ENCODE results near the gene ETF1.

The ETF1 gene

DNA sequence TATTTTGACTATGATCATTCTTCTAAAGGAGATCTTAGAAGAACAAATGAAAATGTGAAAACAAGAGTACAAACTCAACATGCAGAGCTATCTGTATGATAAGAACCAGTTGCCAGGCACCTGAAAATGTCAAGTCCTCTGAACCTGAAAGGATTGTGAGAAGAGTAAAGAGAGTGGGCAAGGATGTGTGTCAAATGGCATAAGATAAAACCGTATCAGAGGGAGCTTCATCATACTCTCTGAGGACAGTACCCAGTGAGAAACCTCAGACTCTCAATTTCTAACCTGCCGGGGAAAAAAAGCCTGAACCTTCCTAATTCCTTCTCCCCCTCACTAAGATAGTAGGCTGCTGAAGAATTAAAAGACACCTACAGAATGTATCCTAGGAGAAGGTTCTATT lies 6.8 kb downstream of the ETF1 start:
- no peak overlapping the region for H3K4me3 ChIP-seq (replicated peaks; ENCODE audit: low read depth, low read length)
- TF ChIP-seq, protein P1, sequence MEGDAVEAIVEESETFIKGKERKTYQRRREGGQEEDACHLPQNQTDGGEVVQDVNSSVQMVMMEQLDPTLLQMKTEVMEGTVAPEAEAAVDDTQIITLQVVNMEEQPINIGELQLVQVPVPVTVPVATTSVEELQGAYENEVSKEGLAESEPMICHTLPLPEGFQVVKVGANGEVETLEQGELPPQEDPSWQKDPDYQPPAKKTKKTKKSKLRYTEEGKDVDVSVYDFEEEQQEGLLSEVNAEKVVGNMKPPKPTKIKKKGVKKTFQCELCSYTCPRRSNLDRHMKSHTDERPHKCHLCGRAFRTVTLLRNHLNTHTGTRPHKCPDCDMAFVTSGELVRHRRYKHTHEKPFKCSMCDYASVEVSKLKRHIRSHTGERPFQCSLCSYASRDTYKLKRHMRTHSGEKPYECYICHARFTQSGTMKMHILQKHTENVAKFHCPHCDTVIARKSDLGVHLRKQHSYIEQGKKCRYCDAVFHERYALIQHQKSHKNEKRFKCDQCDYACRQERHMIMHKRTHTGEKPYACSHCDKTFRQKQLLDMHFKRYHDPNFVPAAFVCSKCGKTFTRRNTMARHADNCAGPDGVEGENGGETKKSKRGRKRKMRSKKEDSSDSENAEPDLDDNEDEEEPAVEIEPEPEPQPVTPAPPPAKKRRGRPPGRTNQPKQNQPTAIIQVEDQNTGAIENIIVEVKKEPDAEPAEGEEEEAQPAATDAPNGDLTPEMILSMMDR (IDR thresholded peaks at IDR 0.05; ENCODE audit: low read depth, low read length, missing control alignments): no peak
- no peak for DNase-seq (ENCODE audit: extremely low read depth, low read depth)

DNA sequence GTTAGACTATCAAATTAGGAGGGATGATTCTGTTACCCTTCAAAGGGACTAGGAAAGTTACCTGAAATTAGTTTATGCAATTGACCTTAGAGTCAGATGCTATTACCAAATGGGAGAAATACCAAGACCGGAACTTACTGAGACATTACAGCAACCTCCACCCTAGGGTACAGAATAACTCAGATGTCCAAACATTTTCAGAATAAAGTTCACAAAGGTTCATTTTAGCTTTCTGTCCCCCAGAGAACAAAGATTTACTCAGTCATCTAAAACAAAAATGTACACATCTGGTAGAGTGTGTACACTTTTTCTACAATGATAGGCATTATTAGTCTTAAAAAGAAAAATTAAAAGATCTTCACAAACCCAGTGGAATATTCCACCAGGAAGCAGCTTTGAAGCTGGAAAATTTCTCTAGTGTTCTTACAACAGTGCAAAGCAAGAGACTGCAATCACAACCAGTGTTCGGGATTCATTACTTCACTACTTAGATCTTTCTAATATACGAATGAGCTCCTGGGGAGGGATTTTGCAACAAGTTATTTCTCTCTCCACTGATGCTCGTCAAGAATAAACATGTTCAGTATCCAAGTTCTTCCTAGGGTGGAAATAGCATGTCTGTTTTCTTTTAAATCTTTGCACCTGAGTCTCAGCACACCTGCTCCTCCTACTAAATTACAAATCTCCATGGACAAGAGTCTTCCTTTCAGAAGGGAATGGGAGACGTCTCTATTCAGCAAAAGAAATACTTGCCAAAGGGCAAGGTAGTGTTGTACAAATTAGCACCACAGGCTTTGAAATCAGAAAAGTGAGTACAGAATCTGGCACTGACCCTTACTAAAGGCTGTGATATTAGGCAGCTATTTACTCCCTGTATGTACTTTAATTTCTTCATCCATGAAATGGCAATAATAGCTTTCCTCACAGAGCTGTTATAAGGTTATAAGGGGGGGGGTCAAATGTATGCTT lies 8.8 kb downstream of the ETF1 start:
- no peak for DNase-seq (ENCODE audit: extremely low read depth, low read depth)
- TF ChIP-seq, protein P1 (IDR thresholded peaks at IDR 0.05; ENCODE audit: low read depth, low read length, missing control alignments): no peak
- H3K4me3 ChIP-seq (replicated peaks; ENCODE audit: low read depth, low read length): no peak overlapping the region

DNA sequence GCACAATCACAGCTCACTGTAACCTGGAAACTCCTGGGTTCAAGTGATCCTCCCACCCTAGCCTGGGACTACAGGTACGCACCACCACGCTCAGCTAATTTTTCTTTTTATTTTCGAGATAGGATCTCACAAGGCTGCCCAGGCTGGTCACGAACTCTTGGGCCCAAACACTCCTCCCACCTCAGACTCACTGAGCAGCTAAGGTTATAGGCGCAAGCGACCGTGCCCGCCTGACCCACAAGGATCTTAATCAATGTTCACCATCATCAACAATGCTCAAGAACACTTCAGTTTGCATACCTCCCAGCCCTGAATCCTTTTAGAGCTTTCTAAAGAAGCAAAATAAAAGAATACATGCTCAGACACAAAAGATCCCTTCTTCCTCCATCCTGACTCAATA lies 13.2 kb downstream of the ETF1 start:
- TF ChIP-seq, protein P1 (IDR thresholded peaks at IDR 0.05; ENCODE audit: low read depth, low read length, missing control alignments): no peak
- no peak overlapping the region for H3K4me3 ChIP-seq (replicated peaks; ENCODE audit: low read depth, low read length)
- no peak for DNase-seq (ENCODE audit: extremely low read depth, low read depth)

DNA sequence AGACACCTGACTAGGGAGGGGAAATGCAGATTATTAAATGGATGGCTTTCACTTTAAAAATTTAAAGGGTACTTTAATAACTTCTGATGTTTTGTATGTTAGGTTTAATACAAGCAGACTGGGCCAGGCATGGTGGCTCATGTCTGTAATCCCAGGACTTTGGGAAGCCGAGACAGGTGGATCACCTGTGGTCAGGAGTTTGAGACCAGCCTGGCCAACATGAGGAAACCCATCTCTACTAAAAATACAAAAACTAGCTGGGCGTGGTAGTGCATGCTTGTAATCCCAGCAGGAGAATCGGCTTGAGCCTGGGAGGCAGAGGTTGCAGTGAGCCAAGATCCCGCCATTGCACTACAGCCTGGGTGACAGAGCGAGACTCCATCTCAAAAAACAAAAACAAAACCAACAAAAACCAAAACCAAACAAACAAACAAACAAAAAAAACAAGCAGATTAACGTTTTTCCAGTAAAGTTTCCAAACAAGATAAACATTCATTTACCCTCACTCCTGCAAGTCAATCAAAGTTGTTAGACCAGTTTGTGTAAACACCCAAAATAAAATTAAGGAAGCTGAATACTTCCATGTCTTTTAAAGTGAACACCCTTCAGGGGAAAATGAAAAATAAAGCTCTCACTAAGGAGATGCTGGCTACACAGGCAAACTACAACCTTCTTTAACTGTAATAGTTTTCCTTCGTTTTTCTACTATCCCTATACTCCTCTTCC lies 14.1 kb downstream of the ETF1 start:
- TF ChIP-seq, protein P1 (IDR thresholded peaks at IDR 0.05; ENCODE audit: low read depth, low read length, missing control alignments): no peak
- no peak overlapping the region for H3K4me3 ChIP-seq (replicated peaks; ENCODE audit: low read depth, low read length)
- DNase-seq (ENCODE audit: extremely low read depth, low read depth): no peak

DNA sequence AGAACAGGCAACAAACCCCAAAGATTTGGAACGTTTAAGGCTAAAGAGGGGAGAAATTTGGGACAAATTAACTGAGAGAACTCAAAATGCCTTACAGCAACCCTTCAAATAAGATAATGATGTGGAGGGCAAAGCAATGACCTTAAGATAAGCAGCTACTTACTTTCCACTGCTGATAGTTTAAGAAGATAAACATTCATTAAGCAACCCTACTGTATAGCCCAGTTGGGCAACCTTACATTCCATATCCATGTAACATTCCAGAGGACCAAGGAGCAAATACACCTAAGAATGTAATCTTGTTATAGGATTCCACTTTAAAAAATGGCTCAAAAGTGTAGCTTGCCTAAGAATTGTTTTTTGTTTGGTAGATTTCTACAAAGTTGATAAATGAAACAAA lies 14.8 kb downstream of the ETF1 start:
- H3K4me3 ChIP-seq (replicated peaks; ENCODE audit: low read depth, low read length): no peak overlapping the region
- no peak for DNase-seq (ENCODE audit: extremely low read depth, low read depth)
- TF ChIP-seq, protein P1 (IDR thresholded peaks at IDR 0.05; ENCODE audit: low read depth, low read length, missing control alignments): no peak

DNA sequence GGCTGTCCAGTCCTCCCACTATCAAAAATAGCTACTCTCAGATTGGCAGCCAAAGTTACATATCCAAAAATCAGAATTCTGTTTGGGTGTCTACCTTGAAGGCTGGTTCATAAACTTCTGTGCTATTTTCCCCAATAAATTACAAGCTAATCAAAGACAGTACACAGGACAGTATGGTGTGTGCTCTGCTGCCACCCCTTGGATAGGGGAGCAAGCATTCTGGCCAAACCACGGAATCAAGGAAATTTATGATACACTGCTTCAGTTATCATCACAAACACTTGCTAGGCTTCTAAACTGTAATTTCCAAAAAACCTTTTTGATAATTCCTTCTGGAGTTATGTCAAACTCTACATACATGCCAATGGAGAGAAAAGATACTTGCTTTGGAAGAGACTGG lies 15.9 kb downstream of the ETF1 start:
- no peak overlapping the region for H3K4me3 ChIP-seq (replicated peaks; ENCODE audit: low read depth, low read length)
- TF ChIP-seq, protein P1 (IDR thresholded peaks at IDR 0.05; ENCODE audit: low read depth, low read length, missing control alignments): no peak
- no peak for DNase-seq (ENCODE audit: extremely low read depth, low read depth)

Data from HFF-Myc (cell line).